Superior temporal gyrus (tissue), 1 donor: ENCODE measurements around the gene MAGI2.

ENCODE experiments used
- DNase-seq: peaks from one replicate; pipeline ENCODE4 v3.0.0-alpha.2; 2016; ENCODE audit errors: extremely low spot score

MAGI2 gene

GRCh38 chr7:78420001-78420400 is 1033.5 kb downstream of the MAGI2 start:
- peak; percentile 74 for DNase-seq

- no peak for DNase-seq
Observed at GRCh38 chr7:78417180-78417853, 1036.2 kb downstream of the MAGI2 start.

GRCh38 chr7:78413568-78413967 is 1039.9 kb downstream of the MAGI2 start:
- DNase-seq, result no peak

- DNase-seq, result no peak
Observed at GRCh38 chr7:78412216-78412858, 1041.1 kb downstream of the MAGI2 start.

- no peak for DNase-seq
Observed at GRCh38 chr7:78407031-78407430, 1046.4 kb downstream of the MAGI2 start.

- no peak for DNase-seq
Observed at GRCh38 chr7:78406531-78406930, 1046.9 kb downstream of the MAGI2 start.

- DNase-seq, result no peak
Observed at GRCh38 chr7:78402096-78402495, 1051.4 kb downstream of the MAGI2 start.

GRCh38 chr7:78400038-78400437 is 1053.4 kb downstream of the MAGI2 start:
- DNase-seq, result no peak

GRCh38 chr7:78399033-78399769 is 1054.3 kb downstream of the MAGI2 start:
- no peak for DNase-seq

GRCh38 chr7:78398576-78398975 is 1054.9 kb downstream of the MAGI2 start:
- no peak for DNase-seq

- no peak for DNase-seq
Observed at GRCh38 chr7:78398081-78398480, 1055.4 kb downstream of the MAGI2 start.

- DNase-seq, result no peak
Observed at GRCh38 chr7:78396210-78396609, 1057.3 kb downstream of the MAGI2 start.

- no peak for DNase-seq
Observed at GRCh38 chr7:78395298-78396036, 1058.0 kb downstream of the MAGI2 start.

GRCh38 chr7:78389022-78389421 is 1064.4 kb downstream of the MAGI2 start:
- no peak for DNase-seq

- no peak for DNase-seq
Observed at GRCh38 chr7:78386520-78386919, 1066.9 kb downstream of the MAGI2 start.

GRCh38 chr7:78383096-78383880 is 1070.2 kb downstream of the MAGI2 start:
- DNase-seq, result no peak

GRCh38 chr7:78379148-78379547 is 1074.3 kb downstream of the MAGI2 start:
- no peak for DNase-seq

GRCh38 chr7:78377532-78377931 is 1075.9 kb downstream of the MAGI2 start:
- no peak for DNase-seq

- DNase-seq, result no peak
Observed at GRCh38 chr7:78370936-78371335, 1082.5 kb downstream of the MAGI2 start.

GRCh38 chr7:78368771-78369170 is 1084.7 kb downstream of the MAGI2 start:
- DNase-seq, result no peak

GRCh38 chr7:78367280-78367773 is 1086.1 kb downstream of the MAGI2 start:
- DNase-seq, result no peak
